Parathyroid adenoma (tissue), 2 donors: Measurements from ENCODE around the gene HOXB6.

ENCODE experiments used
- H2AFZ ChIP-seq: fragments of 300-600 bp; sonication (generic); one replicate; pipeline ENCODE4 v1.7.0; 2017; ENCODE audit warnings: antibody characterized with exemption, mild to moderate bottlenecking
- H3K27ac ChIP-seq: fragments of 300-600 bp; sonication (generic); one replicate; pipeline ENCODE4 v1.7.0; 2017
- H3K27me3 ChIP-seq: fragments of 300-600 bp; sonication (generic); one replicate; pipeline ENCODE4 v1.7.0; 2017; ENCODE audit warnings: low read length; ENCODE audit not compliant: control insufficient read depth, insufficient read depth
- H3K36me3 ChIP-seq: fragments of 300-600 bp; sonication (generic); one replicate; pipeline ENCODE4 v1.7.0; 2017; ENCODE audit warnings: low read length; ENCODE audit not compliant: control insufficient read depth, insufficient read depth
- H3K4me1 ChIP-seq: fragments of 300-600 bp; sonication (generic); one replicate; pipeline ENCODE4 v1.7.0; 2017; ENCODE audit warnings: control low read depth
- H3K4me2 ChIP-seq: fragments of 300-600 bp; sonication (generic); one replicate; pipeline ENCODE4 v1.7.0; 2017; ENCODE audit warnings: low read length
- H3K4me3 ChIP-seq: fragments of 300-600 bp; sonication (generic); one replicate; pipeline ENCODE4 v1.7.0; 2017; ENCODE audit warnings: low read depth, low read length
- H3K79me2 ChIP-seq: fragments of 300-600 bp; sonication (generic); one replicate; pipeline ENCODE4 v1.7.0; 2017; ENCODE audit warnings: control low read depth
- H3K9ac ChIP-seq: fragments of 300-600 bp; sonication (generic); one replicate; pipeline ENCODE4 v1.7.0; 2017; ENCODE audit warnings: mild to moderate bottlenecking
- H3K9me3 ChIP-seq: fragments of 300-600 bp; sonication (generic); one replicate; pipeline ENCODE4 v1.7.0; 2017; ENCODE audit warnings: low read length; ENCODE audit not compliant: control insufficient read depth
- CTCF ChIP-seq: fragments of 300-600 bp; sonication (generic); IDR thresholded peaks from one replicate; pipeline ENCODE4 v1.7.0; 2017; ENCODE audit warnings: antibody characterized with exemption, mild to moderate bottlenecking
- donor health status: primary hyperparathyroidism.

HOXB6 gene

GRCh38 chr17:48631693-48632578 lies 27.1 kb upstream of the HOXB6 start:
- Histone ChIP-seq H3K79me2 (no peaks in the 10 kb centered on the region), H3K27ac (no peak overlapping the region), H3K9me3 (no peaks in the 10 kb centered on the region), H3K4me3 (no peak overlapping the region), H3K4me2 (no peak overlapping the region), H2AFZ (no peak overlapping the region), H3K4me1 (no peaks in the 10 kb centered on the region), H3K9ac (no peak overlapping the region), H3K36me3 (no peaks in the 10 kb centered on the region), H3K27me3 (peaks cover 32% of the 10 kb centered on the region)
- no peak for TF ChIP-seq CTCF

GRCh38 chr17:48630925-48631692 lies 26.3 kb upstream of the HOXB6 start:
- peaks cover 3% of the 10 kb centered on the region for H3K4me1 ChIP-seq
- H3K27me3 ChIP-seq: peaks cover 39% of the 10 kb centered on the region
- no peak for TF ChIP-seq CTCF
- no peaks in the 10 kb centered on the region for H3K9me3 ChIP-seq
- H2AFZ ChIP-seq: no peak overlapping the region
- no peaks in the 10 kb centered on the region for H3K36me3 ChIP-seq
- H3K4me2 ChIP-seq: no peak overlapping the region
- no peak overlapping the region for H3K27ac ChIP-seq
- no peaks in the 10 kb centered on the region for H3K79me2 ChIP-seq
- no peak overlapping the region for H3K4me3 ChIP-seq
- H3K9ac ChIP-seq: no peak overlapping the region

GRCh38 chr17:48630009-48630924 lies 25.5 kb upstream of the HOXB6 start:
- Histone ChIP-seq H3K9me3 (no peaks in the 10 kb centered on the region), H3K4me2 (no peak overlapping the region), H3K27me3 (peaks cover 42% of the 10 kb centered on the region), H3K36me3 (no peaks in the 10 kb centered on the region), H3K9ac (no peak overlapping the region), H2AFZ (no peak overlapping the region), H3K4me1 (peaks cover 6% of the 10 kb centered on the region), H3K27ac (no peak overlapping the region), H3K79me2 (no peaks in the 10 kb centered on the region), H3K4me3 (no peak overlapping the region)
- no peak for TF ChIP-seq CTCF

GRCh38 chr17:48629411-48629759 lies 24.6 kb upstream of the HOXB6 start:
- no peak overlapping the region for H2AFZ ChIP-seq
- no peak overlapping the region for H3K4me3 ChIP-seq
- no peaks in the 10 kb centered on the region for H3K79me2 ChIP-seq
- TF ChIP-seq CTCF: no peak
- no peak overlapping the region for H3K9ac ChIP-seq
- peaks cover 43% of the 10 kb centered on the region for H3K27me3 ChIP-seq
- H3K36me3 ChIP-seq: no peaks in the 10 kb centered on the region
- H3K27ac ChIP-seq: no peak overlapping the region
- no peak overlapping the region for H3K4me2 ChIP-seq
- peaks cover 6% of the 10 kb centered on the region for H3K4me1 ChIP-seq
- no peaks in the 10 kb centered on the region for H3K9me3 ChIP-seq
